ENCODE results near the gene CPOX. TPM values are rescaled to one million over a fixed set of nuclear protein-coding genes. Genes with fewer than 3 reads are reported as not detected.

Gene CPOX
- total and polyA plus RNA-seq, 2 donors from 2014 or later = 6.6 to 13.7 TPM

GRCh38 chr3:98600412-98601095 lies 7.1 kb upstream of the CPOX start:
- Histone ChIP-seq H3K27me3 (ENCODE audit: control insufficient read depth, insufficient read depth, low read length) (no peaks in the 10 kb centered on the region), H3K36me3 (ENCODE audit: control insufficient read depth in 2 of 3, insufficient read depth in 3 of 3, low read length in 3 of 3) (no peaks in the 10 kb centered on the region), H3K9me3 (ENCODE audit: control insufficient read depth in 2 of 3, insufficient read depth in 1 of 3, low read length in 3 of 3) (no peaks in the 10 kb centered on the region), H3K4me3 (ENCODE audit: low read length in 3 of 3) (no peak overlapping the region), H3K9ac (ENCODE audit: low read length in 3 of 3) (no peak overlapping the region), H3K27ac (ENCODE audit: low read depth in 2 of 2, low read length in 2 of 2) (no peak overlapping the region), H3K4me1 (ENCODE audit: control insufficient read depth in 2 of 3, insufficient read depth in 2 of 3, low read depth in 1 of 3, low read length in 3 of 3) (no peaks in the 10 kb centered on the region)
- DNase-seq (no peak), FAIRE-seq (no peak)
- TF ChIP-seq CTCF (IDR thresholded peaks at IDR 0.05; ENCODE audit: borderline replicate concordance, extremely low read depth, insufficient read depth) = no peak
- intact Hi-C loops (cut with DNase I) = no loop called here

DNA sequence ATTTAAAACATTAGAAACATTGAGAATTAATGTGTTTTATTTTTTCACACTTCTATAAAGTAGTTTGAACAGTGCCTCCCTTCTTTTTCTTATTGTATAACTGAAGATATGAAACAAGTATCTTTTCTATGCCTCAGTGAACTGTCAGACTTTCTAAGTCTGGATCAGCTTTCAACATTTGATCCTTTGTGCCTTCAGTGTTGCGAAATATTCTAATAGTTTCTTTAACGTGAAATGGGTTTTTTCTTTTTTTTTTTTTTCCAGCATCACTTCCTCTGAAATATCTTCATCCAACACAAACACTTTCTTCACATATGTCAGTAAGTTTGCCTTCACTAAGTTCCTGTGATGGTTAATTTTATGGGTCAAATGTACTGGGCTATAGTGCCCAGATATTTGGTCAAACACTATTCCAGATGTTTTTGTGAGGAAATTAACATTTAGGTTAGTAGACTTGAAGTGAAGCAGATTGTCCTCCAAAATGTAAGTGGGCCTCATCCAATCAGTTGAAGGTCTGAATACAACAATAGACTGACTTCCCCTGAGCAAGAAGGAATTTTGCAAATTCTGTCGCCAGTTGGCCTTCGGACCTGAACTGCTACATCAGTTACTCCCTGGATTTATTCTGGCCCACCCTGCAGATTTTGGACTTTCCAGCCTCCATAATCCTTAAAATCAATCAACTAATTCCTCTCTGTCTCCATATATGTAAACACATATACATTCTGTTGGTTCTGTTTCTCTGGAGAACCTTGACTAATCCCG lies 6.4 kb upstream of the CPOX start:
- FAIRE-seq = no peak
- no peak for TF ChIP-seq CTCF (IDR thresholded peaks at IDR 0.05; ENCODE audit: borderline replicate concordance, extremely low read depth, insufficient read depth)
- H3K27ac ChIP-seq (ENCODE audit: low read depth in 2 of 2, low read length in 2 of 2) = no peak overlapping the region

GRCh38 chr3:98598492-98598891 lies 5.1 kb upstream of the CPOX start:
- TF ChIP-seq CTCF (IDR thresholded peaks at IDR 0.05; ENCODE audit: borderline replicate concordance, extremely low read depth, insufficient read depth) = no peak
- FAIRE-seq (no peak), DNase-seq (no peak)
- H3K27me3 ChIP-seq (ENCODE audit: control insufficient read depth, insufficient read depth, low read length) = no peaks in the 10 kb centered on the region
- H3K36me3 ChIP-seq (ENCODE audit: control insufficient read depth in 2 of 3, insufficient read depth in 3 of 3, low read length in 3 of 3) = no peaks in the 10 kb centered on the region
- H3K4me1 ChIP-seq (ENCODE audit: control insufficient read depth in 2 of 3, insufficient read depth in 2 of 3, low read depth in 1 of 3, low read length in 3 of 3) = no peaks in the 10 kb centered on the region
- no peaks in the 10 kb centered on the region for H3K9me3 ChIP-seq (ENCODE audit: control insufficient read depth in 2 of 3, insufficient read depth in 1 of 3, low read length in 3 of 3)
- no peak overlapping the region for H3K4me3 ChIP-seq (ENCODE audit: low read length in 3 of 3)
- intact Hi-C loops (cut with DNase I) = loop anchor here (5.0 kb wide), 1 partner anchor 214 kb away; no protein-coding TSS in a partner anchor
- H3K27ac ChIP-seq (ENCODE audit: low read depth in 2 of 2, low read length in 2 of 2) = no peak overlapping the region
- H3K9ac ChIP-seq (ENCODE audit: low read length in 3 of 3) = no peak overlapping the region

More for the DNA sequence above, 6.4 kb upstream of the CPOX start:
- no peak for DNase-seq
- no peak overlapping the region for H3K9ac ChIP-seq (ENCODE audit: low read length in 3 of 3)
- intact Hi-C loops (cut with DNase I) = loop anchor here (5.0 kb wide), 1 partner anchor 212 kb away; no protein-coding TSS in a partner anchor
- H3K36me3 ChIP-seq (ENCODE audit: control insufficient read depth in 2 of 3, insufficient read depth in 3 of 3, low read length in 3 of 3) = no peaks in the 10 kb centered on the region
- H3K4me3 ChIP-seq (ENCODE audit: low read length in 3 of 3) = no peak overlapping the region
- no peaks in the 10 kb centered on the region for H3K27me3 ChIP-seq (ENCODE audit: control insufficient read depth, insufficient read depth, low read length)
- H3K9me3 ChIP-seq (ENCODE audit: control insufficient read depth in 2 of 3, insufficient read depth in 1 of 3, low read length in 3 of 3) = no peaks in the 10 kb centered on the region
- no peaks in the 10 kb centered on the region for H3K4me1 ChIP-seq (ENCODE audit: control insufficient read depth in 2 of 3, insufficient read depth in 2 of 3, low read depth in 1 of 3, low read length in 3 of 3)
